NCI-H146 (cell line): ENCODE data around the gene ME1.
"Not testable (repeated sequence)": the region's sequence is repeated elsewhere in the genome, so short reads cannot be mapped to it uniquely, and the experiment has no call there.

Experiments
- DNase-seq: peaks from one replicate; lab custom pipeline; 2025; lab: John Stamatoyannopoulos, UW

ME1 gene

DNA sequence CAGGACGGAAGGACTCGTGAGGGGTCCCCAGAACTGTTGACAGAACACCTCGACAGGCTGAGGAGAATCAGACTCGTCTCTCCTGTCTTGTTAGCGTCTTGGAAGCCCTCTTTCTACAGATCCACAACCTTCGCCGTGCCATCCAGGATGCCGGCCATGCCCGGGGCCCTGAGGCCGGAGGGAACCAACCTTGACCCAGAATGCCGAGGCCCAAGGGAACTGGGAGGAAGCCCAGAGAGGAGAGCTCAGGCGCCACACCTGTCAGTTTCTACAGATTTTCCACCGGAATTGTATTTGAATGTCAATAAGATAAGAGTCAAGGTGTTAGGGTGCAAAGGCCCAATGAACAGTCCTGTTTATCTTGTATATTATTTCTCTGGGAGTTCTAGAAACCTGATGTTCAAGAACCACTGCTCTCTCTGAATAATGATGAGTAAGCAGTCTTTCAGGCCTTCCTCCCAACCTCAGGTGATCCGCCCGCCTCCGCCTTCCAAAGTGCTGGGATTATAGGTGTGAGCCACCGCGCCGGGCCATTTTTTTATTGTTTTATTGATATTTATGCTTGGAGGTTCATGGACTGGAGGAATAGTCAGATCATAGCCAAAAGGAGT lies 799 bp upstream of the ME1 start:
- DNase-seq, result no peak

DNA sequence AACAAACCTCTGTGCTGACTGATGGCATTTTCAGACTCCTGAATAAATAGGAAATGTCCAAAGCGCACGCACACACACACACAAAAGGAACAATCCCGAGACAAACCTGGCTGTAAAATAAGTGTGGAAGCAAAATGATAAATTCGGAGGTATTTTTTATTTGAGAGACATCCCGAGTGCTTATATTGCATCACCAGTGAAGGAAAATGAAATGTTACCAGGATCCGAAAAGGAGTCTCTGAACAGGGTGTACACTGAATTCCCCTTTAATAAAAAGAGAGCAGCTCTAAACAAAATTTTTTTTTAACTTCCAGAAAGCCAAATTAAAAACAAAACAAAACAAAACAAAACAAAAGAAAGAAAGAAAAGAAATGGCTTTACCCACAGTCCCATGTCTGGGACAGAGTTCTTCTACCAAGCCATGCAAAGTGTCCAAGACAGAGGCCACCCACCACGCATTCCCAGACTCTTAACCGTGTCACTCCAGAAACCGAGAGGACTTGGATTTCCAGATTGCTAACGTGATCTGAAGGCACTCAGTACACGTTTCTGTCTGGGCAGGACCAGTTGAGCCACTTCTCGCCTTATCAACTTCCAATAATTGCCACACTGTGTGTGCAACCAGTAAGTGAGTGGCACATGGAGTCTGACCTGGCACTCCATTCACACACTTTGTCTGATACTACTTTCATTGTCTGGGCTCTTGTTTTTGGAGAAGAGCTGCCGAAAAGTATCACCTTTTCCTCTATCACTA lies 817 bp downstream of the ME1 start:
- peak; percentile 24 for DNase-seq

DNA sequence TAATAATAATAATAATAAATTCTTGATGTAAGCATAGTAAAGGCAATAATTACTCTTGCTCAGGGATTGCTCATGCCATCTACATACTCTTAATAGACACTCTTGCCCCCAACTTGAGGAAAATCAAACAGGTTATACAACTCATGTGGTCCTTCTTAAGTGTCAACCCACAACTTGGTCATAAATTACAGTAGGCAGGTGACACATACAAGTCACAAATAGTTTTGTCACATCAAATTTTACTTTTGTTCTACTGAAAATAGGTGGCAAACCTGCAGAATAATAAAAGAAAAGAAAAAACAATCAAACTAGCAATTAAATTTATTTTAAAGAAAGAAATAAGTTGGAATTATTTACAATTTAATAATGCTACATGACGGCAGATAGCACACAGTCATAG lies 1.6 kb downstream of the ME1 start:
- no peak for DNase-seq

DNA sequence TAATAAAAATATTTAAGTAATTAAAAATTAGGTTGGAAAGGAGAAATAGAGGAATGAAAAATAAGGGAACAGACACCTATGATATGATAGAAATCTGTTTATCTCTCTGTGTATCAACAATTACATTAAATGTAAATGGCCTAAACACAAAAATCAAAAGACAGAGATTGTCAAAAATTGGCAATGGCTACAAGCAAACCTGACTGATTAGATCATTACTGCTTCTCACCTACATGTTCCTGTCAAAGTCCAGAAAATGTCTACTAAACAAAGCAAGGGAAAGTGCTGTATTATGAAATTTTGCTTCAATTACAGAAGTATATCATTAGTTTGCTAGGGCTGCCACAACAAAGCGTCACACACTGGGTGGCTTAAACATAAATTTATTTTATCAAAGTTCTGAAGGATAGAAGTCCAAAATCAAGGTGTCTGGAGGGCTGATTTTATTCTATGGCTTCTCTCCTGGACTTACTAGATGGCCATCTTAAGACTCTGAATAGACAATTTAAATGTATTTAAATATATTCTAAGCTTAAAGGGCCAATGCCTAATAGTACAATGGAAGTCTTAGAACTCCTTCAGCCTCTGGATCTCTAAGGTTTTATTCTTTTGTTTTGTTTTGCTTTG lies 6.3 kb downstream of the ME1 start:
- DNase-seq, result no peak

DNA sequence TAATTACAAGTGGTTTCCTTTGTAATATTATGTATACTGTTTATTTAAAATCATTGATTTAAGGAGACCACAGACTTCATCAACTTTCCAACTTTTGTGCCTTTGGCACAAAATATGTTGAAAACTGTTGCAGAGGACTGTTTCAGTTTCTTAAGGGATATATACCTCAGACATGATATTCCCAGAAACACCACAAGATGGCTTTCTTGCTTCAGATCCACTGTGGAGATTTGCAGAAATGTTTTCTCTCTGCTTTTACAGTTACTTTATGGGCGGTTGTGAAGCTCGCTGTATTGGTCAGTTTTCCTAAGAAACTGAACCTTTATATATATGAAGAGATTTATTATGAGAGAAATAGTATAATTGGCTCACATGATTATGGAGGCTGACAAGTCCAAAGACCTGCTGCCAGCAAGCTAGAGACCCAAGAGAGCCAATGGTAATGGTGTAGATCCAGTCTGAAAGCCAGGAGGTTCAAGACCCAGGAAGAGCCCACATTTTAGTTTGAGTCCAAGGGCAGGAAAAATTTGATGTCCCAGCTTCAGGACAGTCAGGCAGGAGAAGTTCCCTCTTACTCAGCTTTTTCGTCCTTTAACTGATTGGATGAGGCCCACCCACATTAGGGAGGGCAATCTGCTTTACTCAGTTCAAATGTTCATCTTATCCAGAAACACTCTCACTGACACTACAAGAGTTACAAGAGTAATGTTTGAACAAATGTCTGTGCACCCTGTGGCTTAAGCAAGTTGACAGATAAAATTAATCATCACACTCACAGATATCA lies 12.8 kb downstream of the ME1 start:
- DNase-seq, result peak; percentile 34

DNA sequence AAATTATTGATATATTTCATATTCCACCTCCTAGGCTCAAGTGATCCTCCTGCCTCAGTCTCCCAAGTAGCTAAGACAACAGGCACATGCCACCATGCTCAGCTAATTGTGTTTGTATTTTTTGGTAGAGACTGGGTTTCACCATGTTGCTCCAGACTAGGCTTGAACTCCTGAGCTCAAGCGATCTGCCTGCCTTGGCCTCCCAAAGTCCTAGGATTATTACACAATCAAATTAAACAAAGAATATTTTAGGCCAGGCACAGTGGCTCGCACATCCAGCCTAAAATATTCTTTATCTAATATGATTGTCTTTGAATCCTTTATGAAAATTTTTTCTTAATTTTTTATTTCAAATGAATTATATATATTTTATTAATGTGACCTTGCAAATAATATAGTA lies 17.8 kb downstream of the ME1 start:
- DNase-seq, result no peak

DNA sequence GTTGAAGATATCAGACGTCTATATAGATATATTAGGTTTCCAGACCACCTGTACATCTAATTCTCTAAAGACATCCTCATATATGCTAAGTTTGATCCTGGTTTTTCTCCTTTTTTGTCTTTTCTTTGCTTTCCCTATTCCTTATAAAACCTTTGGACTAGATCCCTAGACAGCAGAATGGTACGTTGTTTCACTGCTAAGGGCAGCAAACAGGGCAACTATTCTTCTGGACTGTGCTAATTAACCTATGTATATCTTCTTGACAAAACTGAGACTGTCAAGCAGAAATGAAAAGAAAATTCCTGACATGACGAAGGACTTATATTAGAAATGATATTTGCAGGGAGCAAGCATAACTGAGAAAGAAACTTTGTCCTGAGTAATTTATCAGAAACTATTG lies 19.1 kb downstream of the ME1 start:
- DNase-seq, result no peak

DNA sequence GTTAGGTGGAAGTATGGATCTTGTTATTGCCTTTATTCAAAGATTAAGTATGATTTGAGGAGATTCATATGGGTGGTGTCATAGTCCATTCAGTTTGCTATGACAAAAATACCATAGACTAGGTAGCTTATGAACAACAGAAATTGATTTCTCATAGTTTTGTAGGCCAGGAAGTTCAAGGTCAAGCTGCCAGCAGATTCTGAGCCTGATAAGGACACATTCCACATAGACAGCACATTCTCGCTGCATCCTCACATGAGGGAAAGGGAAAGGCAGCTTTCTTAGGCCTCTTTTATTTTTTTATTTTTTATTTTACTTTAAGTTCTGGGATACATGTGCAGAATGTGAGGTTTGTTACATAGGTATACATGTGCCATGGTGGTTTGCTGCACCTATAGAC lies 27.7 kb downstream of the ME1 start:
- DNase-seq, result no peak

DNA sequence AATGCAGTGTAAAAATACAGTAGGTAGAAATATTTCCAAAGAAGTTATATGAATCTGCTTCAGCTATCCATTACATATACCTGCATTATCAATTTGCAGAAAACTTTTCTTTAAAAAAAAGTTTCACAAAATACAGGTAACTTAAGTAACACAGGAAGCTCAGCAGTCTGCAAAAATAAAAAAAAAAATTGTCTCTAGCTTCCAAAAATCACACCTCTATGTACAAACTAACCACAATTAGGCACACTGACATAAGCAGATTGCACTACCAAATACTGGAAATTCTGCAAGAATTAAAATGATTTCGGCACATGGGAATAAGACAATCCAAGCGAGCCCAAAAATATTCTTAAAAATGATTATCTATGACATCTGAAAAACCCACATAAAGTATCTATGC lies 41.2 kb downstream of the ME1 start:
- no peak for DNase-seq

DNA sequence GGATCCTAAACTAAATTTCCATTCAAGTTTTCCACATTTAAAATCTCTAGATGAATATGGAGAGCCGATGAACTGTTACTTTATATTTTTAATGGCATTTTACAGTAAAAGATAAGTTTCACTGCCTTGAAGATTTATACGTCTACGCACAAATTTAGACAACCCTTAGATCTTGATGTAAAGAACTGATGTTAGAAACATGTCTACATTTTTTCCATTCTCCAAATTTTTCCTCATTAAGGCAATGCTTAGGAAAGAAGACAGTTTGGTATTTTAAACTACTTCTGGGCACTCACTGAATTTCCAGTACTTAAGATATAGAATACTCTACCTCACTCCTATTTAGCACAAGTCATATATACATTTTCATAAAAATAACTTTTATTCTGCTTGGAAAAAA lies 45.4 kb downstream of the ME1 start:
- DNase-seq, result no peak

DNA sequence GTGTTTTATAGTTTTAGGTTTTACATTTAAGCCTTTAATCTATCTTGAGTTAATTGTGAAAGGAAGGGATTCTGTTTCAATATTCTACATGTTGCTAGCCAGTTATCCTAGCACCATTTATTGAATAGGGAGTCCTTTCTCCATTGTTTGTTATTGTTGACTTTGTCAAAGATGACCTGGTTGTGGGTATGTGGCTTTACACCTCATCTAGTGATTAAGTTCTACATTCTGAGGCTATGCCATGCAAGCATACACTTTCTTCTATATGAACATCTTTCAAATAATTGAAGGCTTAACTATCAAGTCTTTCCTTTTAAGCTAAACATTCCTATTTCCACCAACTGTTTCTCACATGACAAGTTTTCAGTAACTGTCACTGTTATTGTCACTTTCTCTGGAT lies 46.1 kb downstream of the ME1 start:
- DNase-seq, result no peak

DNA sequence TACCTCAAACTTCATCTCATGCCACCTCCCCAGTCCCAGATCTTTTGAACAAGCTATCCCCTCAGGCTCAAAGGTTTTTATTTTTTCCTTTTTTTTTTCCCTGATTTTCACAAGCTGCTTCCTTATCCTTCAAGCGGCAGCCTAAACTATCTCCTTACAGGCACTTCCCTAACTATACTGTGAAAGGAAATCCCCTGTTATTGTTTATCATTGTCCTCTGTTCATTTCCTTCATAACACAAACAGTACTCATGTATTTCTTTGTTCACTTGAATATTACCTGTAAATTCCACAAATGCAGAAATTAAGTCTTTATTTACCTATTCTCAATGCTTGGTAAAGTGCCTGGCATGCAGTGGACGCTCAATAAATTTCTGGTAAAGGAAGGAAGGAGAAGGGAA lies 48.9 kb downstream of the ME1 start:
- DNase-seq, result no peak

DNA sequence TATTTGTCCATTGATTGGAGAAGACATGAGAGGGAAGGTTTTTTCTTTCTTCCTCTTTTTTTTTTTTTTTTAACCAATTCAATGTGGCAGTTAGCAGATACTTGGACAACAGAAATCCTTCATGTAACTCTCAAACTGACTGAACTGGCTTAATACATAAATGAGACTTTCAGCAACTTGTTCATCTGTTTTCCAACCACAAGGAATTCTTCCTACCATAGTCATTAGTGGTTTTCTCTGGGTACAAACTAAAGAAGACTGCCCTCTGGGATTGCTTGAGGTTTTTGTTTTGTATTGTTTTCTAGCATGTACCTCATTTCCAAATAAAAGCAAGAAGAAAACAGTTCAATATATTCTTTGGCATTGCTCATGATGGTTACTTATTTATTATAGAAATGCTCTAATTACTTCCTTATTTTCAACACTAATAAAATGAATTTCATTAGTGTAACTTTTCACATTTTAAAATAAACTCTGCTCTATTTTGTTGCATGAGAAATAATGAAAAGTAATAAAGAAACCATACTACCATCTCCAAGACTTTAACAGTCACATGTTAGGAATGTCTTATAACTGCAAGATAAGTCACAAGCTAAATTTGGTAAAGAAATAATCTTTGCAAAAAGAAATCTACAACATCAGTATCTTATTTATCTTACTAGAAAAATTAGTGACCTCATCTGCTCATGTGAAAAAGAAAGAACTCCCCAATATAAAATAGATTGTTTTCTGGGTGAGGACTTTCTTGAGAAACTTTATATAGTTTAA lies 52.0 kb downstream of the ME1 start:
- no peak for DNase-seq

DNA sequence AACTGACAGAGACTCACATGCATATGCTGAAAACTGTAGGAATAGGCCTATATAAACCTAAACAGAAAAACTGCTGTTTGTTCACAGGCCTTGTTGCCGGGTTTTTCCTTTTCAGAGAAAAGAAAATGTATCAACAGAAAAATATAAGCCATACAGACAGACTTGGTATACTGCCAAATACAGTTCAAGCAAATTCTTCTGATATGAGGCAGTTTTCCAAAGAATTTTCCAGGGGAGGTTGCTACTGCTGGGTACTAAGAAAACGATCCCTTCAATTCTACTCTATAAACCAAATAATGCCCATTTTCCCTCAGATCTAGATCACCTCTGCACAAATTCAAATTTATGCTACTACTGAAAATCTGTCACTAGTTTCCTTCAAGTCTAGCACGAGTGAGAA lies 59.4 kb downstream of the ME1 start:
- no peak for DNase-seq

DNA sequence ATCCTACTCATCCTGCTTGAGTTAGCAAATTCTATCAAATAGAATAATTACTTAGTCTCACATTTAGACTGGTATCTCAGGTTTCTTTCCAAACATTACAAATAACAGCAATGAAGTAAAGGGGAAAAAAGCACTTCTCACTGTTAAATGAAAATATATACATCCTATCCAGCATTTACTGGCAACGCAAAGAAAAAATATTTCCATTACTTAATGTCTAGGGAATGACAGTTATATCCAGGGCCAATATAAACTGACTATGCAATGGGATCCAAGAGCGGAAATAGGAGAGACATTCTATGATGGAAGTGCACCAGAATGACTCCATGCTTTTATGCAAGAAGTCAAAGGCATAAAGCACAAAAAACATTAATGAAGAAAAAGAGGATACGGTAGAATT lies 60.3 kb downstream of the ME1 start:
- no peak for DNase-seq

DNA sequence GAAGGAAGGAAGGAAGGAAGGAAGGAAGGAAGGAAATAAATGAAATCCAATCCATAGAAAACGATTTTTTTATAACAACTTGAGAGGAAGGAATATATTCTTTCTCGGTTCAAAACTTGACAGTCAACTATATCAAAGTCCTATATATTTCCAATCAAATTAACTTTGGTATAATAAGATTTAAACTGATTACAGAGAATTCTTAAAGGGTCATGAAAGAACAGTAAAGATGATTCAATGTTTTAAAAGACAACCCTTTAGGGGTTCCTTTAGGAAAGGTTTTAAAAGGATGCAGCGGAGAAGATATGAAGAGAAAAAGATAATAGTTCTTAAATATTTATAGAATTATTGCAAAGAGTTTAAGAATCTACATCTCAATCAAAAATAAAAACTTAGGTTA lies 61.2 kb downstream of the ME1 start:
- no peak for DNase-seq

DNA sequence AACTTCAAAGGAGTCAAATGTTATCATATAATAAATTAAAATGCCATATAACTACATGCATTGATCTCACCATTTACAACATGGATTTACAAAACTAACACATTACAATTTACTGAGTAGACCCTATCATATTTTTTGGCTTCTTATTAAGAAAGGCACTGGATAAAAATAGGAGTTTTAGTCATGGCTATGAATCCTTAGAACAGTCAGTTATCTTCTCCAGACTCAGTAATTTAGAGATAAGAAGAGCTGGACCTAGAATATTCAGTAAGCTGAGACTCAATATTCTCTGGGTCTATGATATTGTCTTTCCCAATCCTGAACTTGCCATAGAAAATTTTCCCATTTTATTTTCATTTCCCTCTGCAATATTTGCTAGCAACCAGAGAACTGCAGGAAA lies 62.3 kb downstream of the ME1 start:
- DNase-seq, result no peak

DNA sequence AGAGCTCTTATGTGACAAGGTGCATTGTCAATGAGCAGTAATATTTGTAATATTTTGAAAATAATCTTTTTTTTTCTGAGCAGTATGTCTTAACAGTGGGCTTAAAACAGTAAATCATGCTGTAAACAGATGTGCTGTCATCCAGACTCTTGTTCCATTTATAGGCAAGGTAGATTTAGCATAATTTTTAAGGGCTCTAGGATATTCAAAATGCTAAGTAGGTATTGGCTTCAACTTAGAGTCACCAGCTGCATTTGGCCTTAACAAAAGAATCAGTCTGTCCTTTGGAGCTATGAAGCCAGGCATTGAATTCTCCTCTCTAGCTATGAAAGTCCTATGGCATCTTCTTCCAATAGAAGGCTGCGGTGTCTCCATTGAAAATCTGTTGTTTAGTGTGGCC lies 63.7 kb downstream of the ME1 start:
- DNase-seq, result no peak

DNA sequence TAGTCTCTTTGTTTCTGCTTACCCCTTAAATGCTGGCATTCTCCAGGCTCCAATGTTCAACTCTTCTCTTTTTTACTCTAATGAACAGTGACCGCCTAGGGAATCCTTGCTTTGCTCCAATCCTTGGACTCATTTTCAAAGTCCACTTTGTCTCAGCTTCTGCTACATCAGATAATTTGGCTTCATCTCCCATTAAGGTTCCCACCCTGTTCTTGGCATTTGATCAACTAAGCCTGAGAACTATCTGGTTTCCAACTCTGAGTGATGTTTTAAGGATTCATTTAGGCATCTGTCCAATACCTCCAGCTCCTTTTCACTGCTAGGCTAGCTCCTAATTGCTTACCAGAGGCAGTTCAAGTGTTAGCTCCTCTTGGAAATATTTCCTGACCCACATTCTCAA lies 64.9 kb downstream of the ME1 start:
- no peak for DNase-seq

DNA sequence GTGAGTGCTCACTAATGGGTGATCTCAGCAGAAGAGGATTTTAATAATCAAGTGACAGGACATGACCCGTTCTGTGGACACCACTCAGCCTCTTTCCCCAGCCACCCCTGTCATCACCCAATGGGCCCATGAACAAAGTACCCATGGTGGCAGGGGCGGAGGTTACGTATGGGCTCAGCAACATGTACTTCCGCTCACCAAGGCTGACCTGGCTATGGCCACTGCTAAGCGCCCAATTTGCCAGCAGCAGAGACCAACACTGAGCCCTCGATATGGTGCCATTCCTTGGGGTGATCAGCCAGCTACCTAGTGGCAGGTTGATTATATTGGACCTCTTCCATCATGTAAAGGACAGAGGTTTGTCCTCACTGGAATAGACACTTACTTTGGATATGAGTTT lies 68.5 kb downstream of the ME1 start:
- DNase-seq, result not testable (repeated sequence)

DNA sequence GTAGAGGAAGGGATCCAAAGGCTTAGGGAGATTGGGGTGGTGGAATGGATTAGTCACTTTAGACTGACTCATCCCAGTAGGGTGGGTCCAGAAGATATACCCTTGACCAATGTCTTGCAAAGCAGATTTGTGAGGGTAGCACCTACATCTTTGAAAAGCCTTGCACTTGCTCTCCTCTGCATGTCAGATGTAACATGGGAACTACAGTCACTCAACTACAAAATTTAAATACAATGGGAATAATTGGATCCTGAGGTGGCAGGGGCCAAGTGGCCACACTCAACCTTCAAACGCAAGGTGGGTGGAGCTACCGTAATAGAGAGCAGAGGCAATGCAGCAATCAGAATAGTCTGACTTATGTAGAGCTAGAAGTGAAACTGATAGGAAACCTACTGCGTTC lies 71.2 kb downstream of the ME1 start:
- DNase-seq, result no peak

DNA sequence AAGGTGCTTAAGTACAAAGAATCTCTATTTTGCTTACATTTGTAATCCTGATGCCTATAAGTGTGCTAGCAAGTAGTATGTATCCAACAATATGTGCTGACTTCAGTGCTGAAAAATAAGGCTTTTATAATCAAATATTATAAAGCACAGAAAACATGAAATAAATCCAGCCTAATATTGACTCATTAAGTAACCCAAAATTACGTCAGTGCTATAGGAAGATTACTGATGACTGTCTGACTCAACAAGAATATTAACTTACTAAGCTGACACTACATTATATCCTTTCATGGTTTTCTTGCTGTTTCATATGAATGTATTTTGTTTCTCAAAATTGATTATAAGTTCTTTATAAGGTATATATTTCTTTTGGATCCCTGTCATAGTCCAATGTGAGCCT lies 76.1 kb downstream of the ME1 start:
- DNase-seq, result no peak
